Measurements from ENCODE around the gene CYB5A.

GRCh38 chr18:74274700-74275099 is 17.1 kb downstream of the CYB5A start:
- TF ChIP-seq CTCF (IDR thresholded peaks at IDR 0.05; ENCODE audit: low read depth, low read length) (no peak), EZH2phosphoT487 (IDR thresholded peaks at IDR 0.05; ENCODE audit: low read depth) (no peak)

Data from OCI-LY3 (cell line).